GM23338 (cell line): Measurements from ENCODE around the gene RAB3IL1. TPM values are rescaled to one million over a fixed set of nuclear protein-coding genes. Genes with fewer than 3 reads are reported as not detected.

Experiments
- ATAC-seq: fragments of 200-7000 bp; cut with Tn5 transposase; 3 replicates; pipeline ENCODE4 v1.9.1; 2020
- DNase-seq: peaks from one replicate; pipeline ENCODE4 v3.0.0-alpha.2; 2015; ENCODE audit warnings: low spot score
- H2AFZ ChIP-seq: fragments of 200-600 bp; sonication (generic); 2 replicates; pipeline ENCODE4 v1.8.0; 2016; ENCODE audit warnings: antibody characterized with exemption, mild to moderate bottlenecking, moderate library complexity
- H3F3A ChIP-seq: fragments of 200-600 bp; sonication (generic); replicated peaks from 2 replicates; pipeline ENCODE4 v1.8.0; 2017; ENCODE audit warnings: antibody characterized with exemption, mixed run types, low read depth
- H3K27ac ChIP-seq: fragments of 200-600 bp; sonication (generic); 2 replicates; pipeline ENCODE4 v1.6.1; 2016; ENCODE audit warnings: low read depth
- H3K27me3 ChIP-seq: fragments of 200-600 bp; sonication (generic); 2 replicates; pipeline ENCODE4 v1.8.0; 2016; ENCODE audit warnings: mild to moderate bottlenecking, mixed run types, moderate library complexity; ENCODE audit not compliant: insufficient read depth
- H3K36me3 ChIP-seq: fragments of 200-600 bp; sonication (generic); 2 replicates; pipeline ENCODE4 v1.8.0; 2016; ENCODE audit warnings: mild to moderate bottlenecking; ENCODE audit not compliant: insufficient read depth
- H3K4me1 ChIP-seq: fragments of 200-600 bp; sonication (generic); 2 replicates; pipeline ENCODE4 v1.8.0; 2016; ENCODE audit warnings: mild to moderate bottlenecking, moderate library complexity; ENCODE audit not compliant: insufficient read depth
- H3K4me2 ChIP-seq: fragments of 200-600 bp; sonication (generic); 2 replicates; pipeline ENCODE4 v1.7.1; 2017; ENCODE audit warnings: mixed run types
- H3K4me3 ChIP-seq: fragments of 200-600 bp; sonication (generic); 2 replicates; pipeline ENCODE4 v1.6.1; 2016; ENCODE audit warnings: mixed run types
- H3K79me2 ChIP-seq: fragments of 200-600 bp; sonication (generic); replicated peaks from 2 replicates; pipeline ENCODE4 v1.8.0; 2017; ENCODE audit warnings: mild to moderate bottlenecking; ENCODE audit not compliant: insufficient read depth
- H3K9me2 ChIP-seq: fragments of 200-600 bp; sonication (generic); 2 replicates; pipeline ENCODE4 v1.8.0; 2017; ENCODE audit not compliant: insufficient read depth
- H4K20me1 ChIP-seq: fragments of 200-600 bp; sonication (generic); replicated peaks from 2 replicates; pipeline ENCODE4 v1.8.0; 2017; ENCODE audit warnings: mild to moderate bottlenecking; ENCODE audit not compliant: insufficient read depth
- H3K27ac Mint-ChIP-seq: 2 replicates; pipeline ENCODE4 v1.8.0; 2020; ENCODE audit warnings: inconsistent platforms, mild to moderate bottlenecking, moderate library complexity, mixed read lengths
- H3K27me3 Mint-ChIP-seq: 3 replicates; pipeline ENCODE4 v1.8.0; 2022; ENCODE audit warnings: low read depth, mild to moderate bottlenecking, moderate library complexity, mixed read lengths, inconsistent platforms; ENCODE audit not compliant: insufficient read depth, poor library complexity
- H3K36me3 Mint-ChIP-seq: 3 replicates; pipeline ENCODE4 v1.8.0; 2021; ENCODE audit warnings: low read depth, mild to moderate bottlenecking, inconsistent platforms, moderate library complexity, mixed read lengths
- H3K4me1 Mint-ChIP-seq: 3 replicates; pipeline ENCODE4 v1.8.0; 2020; ENCODE audit warnings: mild to moderate bottlenecking, inconsistent platforms, mixed read lengths
- H3K4me3 Mint-ChIP-seq: 3 replicates; pipeline ENCODE4 v1.8.0; 2021; ENCODE audit warnings: moderate library complexity, mild to moderate bottlenecking, inconsistent platforms, mixed read lengths
- H3K9me3 Mint-ChIP-seq: 3 replicates; pipeline ENCODE4 v1.8.0; 2020; ENCODE audit warnings: moderate library complexity, mild to moderate bottlenecking, inconsistent platforms, mixed read lengths
- CREB1 ChIP-seq: fragments of 250-450 bp; sonication (Bioruptor Pico); IDR thresholded peaks from 2 replicates; pipeline ENCODE4 v1.5.0; 2020; ENCODE audit warnings: low read depth, mild to moderate bottlenecking, moderate library complexity
- CTCF ChIP-seq, 2 experiments: fragments of 200-600 bp in 1 of 2; sonication (generic) in 1 of 2; conservative IDR thresholded peaks; 2 replicates each; pipeline versions ENCODE4 v1.5.1 to v1.6.1; 2016 to 2017; ENCODE audit warnings: antibody characterized with exemption in 2 of 2, low read depth in 2 of 2, mild to moderate bottlenecking in 2 of 2, moderate library complexity in 1 of 2
- EZH2 ChIP-seq: fragments of 200-600 bp; sonication (generic); IDR thresholded peaks from one replicate; pipeline ENCODE4 v1.8.0; 2017; ENCODE audit warnings: antibody characterized with exemption, mild to moderate bottlenecking, low read depth; ENCODE audit not compliant: unreplicated experiment
- EZH2phosphoT487 ChIP-seq: fragments of 200-600 bp; sonication (generic); IDR thresholded peaks from one replicate; pipeline ENCODE4 v1.8.1; 2018; ENCODE audit warnings: antibody characterized with exemption; ENCODE audit not compliant: unreplicated experiment
- JUNB ChIP-seq: IDR thresholded peaks from one replicate; pipeline ENCODE4 v1.6.1; 2016; ENCODE audit warnings: antibody characterized with exemption; ENCODE audit not compliant: unreplicated experiment
- NANOG ChIP-seq: IDR thresholded peaks from 2 replicates; pipeline ENCODE4 v1.6.1; 2016; ENCODE audit warnings: antibody characterized with exemption, borderline replicate concordance
- POLR2AphosphoS5 ChIP-seq: IDR thresholded peaks from 2 replicates; pipeline ENCODE4 v1.6.1; 2016; ENCODE audit warnings: antibody characterized with exemption, low read depth
- REST ChIP-seq: IDR thresholded peaks from one replicate; pipeline ENCODE4 v1.6.1; 2018; ENCODE audit warnings: antibody characterized with exemption; ENCODE audit not compliant: unreplicated experiment
- STAT1 ChIP-seq: IDR thresholded peaks from one replicate; pipeline ENCODE4 v1.6.1; 2016; ENCODE audit warnings: antibody characterized with exemption; ENCODE audit not compliant: unreplicated experiment
- ZNF114 ChIP-seq: fragments of 250-450 bp; sonication (Bioruptor Pico); IDR thresholded peaks from 2 replicates; pipeline ENCODE4 v1.5.0; 2020; ENCODE audit warnings: mild to moderate bottlenecking, moderate library complexity
- ZNF331 ChIP-seq: fragments of 250-450 bp; sonication (Bioruptor Pico); IDR thresholded peaks from 2 replicates; pipeline ENCODE4 v1.5.0; 2020; ENCODE audit warnings: low read depth, mild to moderate bottlenecking, moderate library complexity
- ZNF462 ChIP-seq: fragments of 250-450 bp; sonication (Bioruptor Pico); IDR thresholded peaks from 2 replicates; pipeline ENCODE4 v1.5.0; 2020; ENCODE audit warnings: mild to moderate bottlenecking, moderate library complexity
- polyA plus RNA-seq: library from polyadenylated mRNA; unstranded; fragments of >200 nt; fragmentation: Nextera tagmentation; extraction: Ambion mirVana; gene quantifications from 2 replicates; pipeline ENCODE4 v1.2.1, GENCODE V29; 2016
- total RNA-seq: library from RNA; depleted of rRNA; stranded (reverse); fragments of >200 nt; shearing (Covaris generic); gene quantifications from 2 replicates; pipeline ENCODE4 v1.2.3, GENCODE V29; 2014
- TF ChIP-seq, protein P1 (sequence below): IDR thresholded peaks from 2 replicates; pipeline ENCODE4 v1.6.1; 2016; ENCODE audit warnings: antibody characterized with exemption

Gene RAB3IL1
- total and polyA plus RNA-seq, 2 experiments from 2014 or later: 2.7 to 3.4 TPM

GRCh38 chr11:61958590-61958989 lies 41.2 kb upstream of the RAB3IL1 start:
- Histone ChIP-seq H3K36me3 (no peaks in the 10 kb centered on the region), H3K9me2 (no peaks in the 10 kb centered on the region), H3K4me3 (no peak overlapping the region), H3K4me2 (no peak overlapping the region), H3K79me2 (no peaks in the 10 kb centered on the region), H3F3A (peaks cover 8% of the 10 kb centered on the region), H3K27ac (no peak overlapping the region), H4K20me1 (no peaks in the 10 kb centered on the region), H3K4me1 (peaks cover 7% of the 10 kb centered on the region; the same call in 1 of the 2 replicates), H3K27me3 (peaks cover 12% of the 10 kb centered on the region; the same call in 1 of the 2 replicates), H2AFZ (no peak overlapping the region)
- H3K27ac Mint-ChIP-seq: no peak overlapping the region
- no peak for ATAC-seq
- no peak for DNase-seq
- no peak for TF ChIP-seq JUNB
- no peak for TF ChIP-seq CTCF (conservative IDR thresholded peaks at IDR 0.05; ENCODE audit: low read depth in 2 of 2)
- no peak for TF ChIP-seq REST
- no peak for TF ChIP-seq POLR2AphosphoS5
- no peak for TF ChIP-seq ZNF331
- TF ChIP-seq, protein P1, sequence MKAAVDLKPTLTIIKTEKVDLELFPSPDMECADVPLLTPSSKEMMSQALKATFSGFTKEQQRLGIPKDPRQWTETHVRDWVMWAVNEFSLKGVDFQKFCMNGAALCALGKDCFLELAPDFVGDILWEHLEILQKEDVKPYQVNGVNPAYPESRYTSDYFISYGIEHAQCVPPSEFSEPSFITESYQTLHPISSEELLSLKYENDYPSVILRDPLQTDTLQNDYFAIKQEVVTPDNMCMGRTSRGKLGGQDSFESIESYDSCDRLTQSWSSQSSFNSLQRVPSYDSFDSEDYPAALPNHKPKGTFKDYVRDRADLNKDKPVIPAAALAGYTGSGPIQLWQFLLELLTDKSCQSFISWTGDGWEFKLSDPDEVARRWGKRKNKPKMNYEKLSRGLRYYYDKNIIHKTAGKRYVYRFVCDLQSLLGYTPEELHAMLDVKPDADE: no peak
- TF ChIP-seq EZH2: no peak
- no peak for TF ChIP-seq EZH2phosphoT487
- TF ChIP-seq ZNF462 (CRISPR knock-in tag): no peak
- no peak for TF ChIP-seq STAT1
- no peak for TF ChIP-seq CREB1 (CRISPR knock-in tag)
- TF ChIP-seq ZNF114 (CRISPR knock-in tag): no peak
- no peak for TF ChIP-seq NANOG
- peaks cover 15% of the 10 kb centered on the region for H3K36me3 Mint-ChIP-seq
- H3K9me3 Mint-ChIP-seq: no peaks in the 10 kb centered on the region
- no peaks in the 10 kb centered on the region; the same call in 2 of the 3 replicates for H3K4me1 Mint-ChIP-seq
- H3K4me3 Mint-ChIP-seq: no peak overlapping the region
- peaks cover 32% of the 10 kb centered on the region for H3K27me3 Mint-ChIP-seq
